Astrocyte of the cerebellum (primary cell): ENCODE results near the gene PXN.

ENCODE experiments used
- DNase-seq: peaks from one replicate; pipeline ENCODE4 v3.0.0-alpha.2; 2011; ENCODE audit warnings: low read depth
- H3K4me3 ChIP-seq: 2 replicates; pipeline ENCODE4 v1.5.1; 2011; ENCODE audit warnings: mild to moderate bottlenecking, low read depth, low read length, moderate library complexity
- CTCF ChIP-seq: IDR thresholded peaks from 2 replicates; pipeline ENCODE4 v1.5.1; 2012; ENCODE audit warnings: low read length, low read depth, moderate library complexity, mild to moderate bottlenecking; ENCODE audit errors: missing control alignments
- in situ Hi-C: cut with HindIII; loops from 2 replicates; pipeline ENCODE4 v1.10.0; 2017; ENCODE audit warnings: low sequenced_read_pairs

PXN gene

GRCh38 chr12:120167529-120168095 is 97.9 kb downstream of the PXN start:
- no peak for DNase-seq
- TF ChIP-seq CTCF, result no peak
- no peak overlapping the region for H3K4me3 ChIP-seq
- in situ Hi-C loops, result no loop called here

GRCh38 chr12:120164293-120164692 is 101.2 kb downstream of the PXN start:
- in situ Hi-C loops, result no loop called here
- no peak overlapping the region for H3K4me3 ChIP-seq
- TF ChIP-seq CTCF, result no peak
- no peak for DNase-seq

GRCh38 chr12:120162763-120163162 is 102.8 kb downstream of the PXN start:
- no peak overlapping the region for H3K4me3 ChIP-seq
- no peak for TF ChIP-seq CTCF
- no peak for DNase-seq
- in situ Hi-C loops, result no loop called here

- H3K4me3 ChIP-seq, result no peak overlapping the region
- no peak for TF ChIP-seq CTCF
- in situ Hi-C loops, result no loop called here
- DNase-seq, result no peak
These were observed 103.7 kb downstream of the PXN start for GRCh38 chr12:120161852-120162251.
